GM12878 (cell line): ENCODE results near the gene SLCO2A1. TPM values are rescaled to one million over a fixed set of nuclear protein-coding genes. Genes with fewer than 3 reads are reported as not detected.

Experiments used
- ATAC-seq: fragments of 200-7000 bp; cut with Tn5 transposase; 3 replicates; pipeline ENCODE4 v1.9.1; 2020; ENCODE audit warnings: mild to moderate bottlenecking, moderate library complexity
- BruUV-seq: library from RNA; stranded (reverse); fragments of 400-500 nt; replicated peaks from 2 replicates; lab custom pipeline; 2021; lab: Mats Ljungman, UMichigan
- CTCF ChIA-PET: fragments of 300-600 bp; sonication (Branson Sonifier 250); formaldehyde crosslinking; extraction: SDS; loops from one replicate; lab custom pipeline; 2021; ENCODE audit warnings: inconsistent platforms; lab: Yijun Ruan, JAX
- POLR2A ChIA-PET: fragments of 350-600 bp; formaldehyde crosslinking; extraction: SDS; loops from one replicate; lab custom pipeline; 2021; ENCODE audit warnings: inconsistent platforms; lab: Charles Lee
- RAD21 ChIA-PET: fragments of 300-600 bp; sonication (Branson Sonifier 250); formaldehyde crosslinking; loops from one replicate; lab custom pipeline; 2023; ENCODE audit warnings: antibody characterized with exemption; ENCODE audit not compliant: unreplicated experiment; lab: Charles Lee
- SMC1A ChIA-PET: fragments of 300-600 bp; sonication (Branson Sonifier 250); formaldehyde crosslinking; loops from one replicate; lab custom pipeline; 2023; ENCODE audit not compliant: unreplicated experiment, uncharacterized antibody; lab: Charles Lee
- DNase-seq: peaks from one replicate; pipeline ENCODE4 v3.0.0-alpha.2; 2011; ENCODE audit warnings: low read depth, low spot score
- FAIRE-seq: peaks from 3 replicates; lab custom pipeline; 2011; peaks lifted over from hg19 to GRCh38; lab: Jason Lieb, UNC
- H2AFZ ChIP-seq: 2 replicates; pipeline ENCODE4 v1.6.0; 2011; ENCODE audit warnings: low read depth, low read length, control low read depth; ENCODE audit not compliant: control insufficient read depth
- H3K27ac ChIP-seq: 2 replicates; pipeline ENCODE4 v1.5.1; 2011; ENCODE audit warnings: control low read depth; ENCODE audit not compliant: control insufficient read depth, insufficient read depth
- H3K27me3 ChIP-seq, 2 experiments: replicated peaks in 1 of 2; 2 replicates each; pipeline versions ENCODE4 v1.6.0 to v1.6.1; 2011; ENCODE audit warnings: low read length in 1 of 2; ENCODE audit not compliant: control insufficient read depth in 2 of 2, insufficient read depth in 2 of 2
- H3K36me3 ChIP-seq, 2 experiments: 2 replicates each; pipeline ENCODE4 v1.5.1; 2011; ENCODE audit warnings: low read length in 1 of 2; ENCODE audit not compliant: control insufficient read depth in 2 of 2, insufficient read depth in 2 of 2
- H3K4me1 ChIP-seq: 2 replicates; pipeline ENCODE4 v1.6.1; 2011; ENCODE audit warnings: mild to moderate bottlenecking, low read length, moderate library complexity, mixed read lengths; ENCODE audit not compliant: control insufficient read depth, insufficient read depth
- H3K4me2 ChIP-seq: 2 replicates; pipeline ENCODE4 v1.6.0; 2011; ENCODE audit warnings: control low read depth; ENCODE audit not compliant: control insufficient read depth, insufficient read depth
- H3K4me3 ChIP-seq: fragments of 200-600 bp; sonication (generic); 2 replicates; pipeline ENCODE4 v1.5.1; 2016
- H3K79me2 ChIP-seq: 2 replicates; pipeline ENCODE4 v1.6.0; 2011; ENCODE audit warnings: low read length; ENCODE audit not compliant: control insufficient read depth, insufficient read depth
- H3K9ac ChIP-seq: 2 replicates; pipeline ENCODE4 v1.8.0; 2011; ENCODE audit warnings: low read length, control low read depth, mixed read lengths; ENCODE audit not compliant: control insufficient read depth, insufficient read depth
- H3K9me3 ChIP-seq: replicated peaks from 3 replicates; pipeline ENCODE4 v1.5.1; 2011; ENCODE audit warnings: mild to moderate bottlenecking, low read length; ENCODE audit not compliant: control insufficient read depth, insufficient read depth
- H4K20me1 ChIP-seq: 2 replicates; pipeline ENCODE4 v1.6.0; 2011; ENCODE audit not compliant: control insufficient read depth, insufficient read depth
- BCL11A ChIP-seq: IDR thresholded peaks from 2 replicates; pipeline ENCODE4 v1.6.1; 2011; ENCODE audit warnings: low read depth, low read length
- CHD1 ChIP-seq: IDR thresholded peaks from 2 replicates; pipeline ENCODE4 v1.6.1; 2012; ENCODE audit warnings: low read depth, low read length, improper control_type of control experiment
- EED ChIP-seq: sonication (generic); IDR thresholded peaks from 2 replicates; pipeline ENCODE4 v1.6.1; 2016; ENCODE audit warnings: antibody characterized with exemption, low read depth
- FOXM1 ChIP-seq: IDR thresholded peaks from 2 replicates; pipeline ENCODE4 v1.6.1; 2012; ENCODE audit warnings: low read depth, mild to moderate bottlenecking, inconsistent platforms, low read length, moderate library complexity
- HDGF ChIP-seq: fragments of 450-650 bp; IDR thresholded peaks from 2 replicates; pipeline ENCODE4 v1.6.1; 2016; ENCODE audit warnings: antibody characterized with exemption
- IRF3 ChIP-seq: fragments of 450-650 bp; IDR thresholded peaks from 2 replicates; pipeline ENCODE4 v1.6.1; 2014; ENCODE audit warnings: mild to moderate bottlenecking
- PBX3 ChIP-seq: IDR thresholded peaks from 2 replicates; pipeline ENCODE4 v1.6.1; 2011; ENCODE audit warnings: mild to moderate bottlenecking, low read depth, low read length, moderate library complexity; ENCODE audit not compliant: insufficient replicate concordance
- RAD21 ChIP-seq: IDR thresholded peaks from 2 replicates; pipeline ENCODE4 v1.6.1; 2011; ENCODE audit warnings: mild to moderate bottlenecking, low read depth, low read length, moderate library complexity; ENCODE audit not compliant: insufficient read depth
- RELA ChIP-seq: fragments of 450-650 bp; IDR thresholded peaks from 2 replicates; pipeline ENCODE4 v1.8.0; 2014; ENCODE audit warnings: borderline replicate concordance; ENCODE audit not compliant: partially characterized antibody
- RELB ChIP-seq: fragments of 450-650 bp; IDR thresholded peaks from 2 replicates; pipeline ENCODE4 v1.6.1; 2017; ENCODE audit warnings: low read depth, mild to moderate bottlenecking, moderate library complexity
- RFX5 ChIP-seq: IDR thresholded peaks from 2 replicates; pipeline ENCODE4 v1.6.1; 2011; ENCODE audit warnings: low read depth, low read length, improper control_type of control experiment
- ZBED1 ChIP-seq: IDR thresholded peaks from 2 replicates; pipeline ENCODE4 v1.6.1; 2016; ENCODE audit warnings: borderline replicate concordance
- WGBS: methylation state at CpG from one replicate; pipeline ENCODE4 v1.1.6; 2016; ENCODE audit warnings: low lambda C conversion rate; ENCODE audit not compliant: insufficient replicate concordance, insufficient coverage; ENCODE audit errors: missing lambda C conversion rate; 5-methylcytosine and 5-hydroxymethylcytosine counted together
- in situ Hi-C: fragments of 300-500 bp; cut with MboI; formaldehyde crosslinking; loops from 9 replicates; pipeline ENCODE4 v1.14.3; 2018; ENCODE audit warnings: mixed read lengths
- intact Hi-C: fragments of 100-400 bp; cut with micrococcal nuclease; formaldehyde crosslinking; loops from one replicate; pipeline ENCODE4 v1.14.2; 2022; ENCODE audit not compliant: unreplicated experiment
- polyA plus RNA-seq, 11 experiments: library from polyadenylated mRNA; depleted of rRNA in 4 of 11; unstranded in 6 of 11; stranded (reverse) in 5 of 11; fragments of >200 nt; fragmentation: Nextera tagmentation in 4 of 11; fragmentation: Illumina TruSeq in 1 of 11; extraction: Ambion mirVana in 4 of 11; extraction: Trizol in 1 of 11; gene quantifications; 1 replicate in 1 of 11; 2 replicates in 10 of 11; pipeline versions ENCODE4 v1.2.1 to v1.2.3, GENCODE V29; 2011 to 2016; ENCODE audit warnings: inconsistent platforms in 2 of 11, missing spikeins in 2 of 11, low read depth in 1 of 11
- total RNA-seq, 4 experiments: library from RNA; depleted of rRNA in 3 of 4; stranded (reverse); fragments of >200 nt in 3 of 4; fragmentation: Illumina TruSeq in 1 of 4; extraction: Trizol in 1 of 4; gene quantifications; 2 replicates each; pipeline versions ENCODE4 v1.2.1 to v1.2.3, GENCODE V29; 2013 to 2021

The SLCO2A1 gene
- total and polyA plus RNA-seq, 10 of the 15 experiments (the other 5 are each of a cell fraction or from before 2014, with no cell fraction given) = 0.05 TPM; not detected in 9

GRCh38 chr3:133884054-133884886 is 145.5 kb downstream of the SLCO2A1 start:
- BruUV-seq = no TSS peak
- Histone ChIP-seq H3K4me2 (no peak overlapping the region), H3K27ac (no peak overlapping the region), H3K9ac (no peak overlapping the region), H3K4me3 (no peak overlapping the region), H2AFZ (no peak overlapping the region), H3K79me2 (no peaks in the 10 kb centered on the region), H3K9me3 (peaks cover 1% of the 10 kb centered on the region; the same call in 1 of the 3 replicates), H3K27me3 (peaks cover 0 to 3% of the 10 kb centered on the region in 2 experiments; a peak in 2 of 4 replicates), H3K36me3 (no peaks in the 10 kb centered on the region), H3K4me1 (peaks cover 21% of the 10 kb centered on the region), H4K20me1 (no peaks in the 10 kb centered on the region)
- ChIA-PET POLR2A (no interaction called here), SMC1A (no interaction called here), RAD21 (no interaction called here), CTCF (no interaction called here)
- TF ChIP-seq BCL11A = no peak
- no peak for TF ChIP-seq RELA
- no peak for TF ChIP-seq RFX5
- TF ChIP-seq PBX3 = no peak
- in situ Hi-C loops = no loop called here
- ATAC-seq (no peak), FAIRE-seq (no peak), DNase-seq (no peak)
- intact Hi-C loops = no loop called here
- WGBS = 7% methylated on average over 6 of the region's 6 CpGs

- H3K79me2 ChIP-seq = no peaks in the 10 kb centered on the region
- H3K9ac ChIP-seq = no peak overlapping the region
- no peak overlapping the region for H2AFZ ChIP-seq
- H3K4me3 ChIP-seq = no peak overlapping the region
- ChIA-PET RAD21 (no interaction called here), POLR2A (no interaction called here), CTCF (no interaction called here), SMC1A (no interaction called here)
- no peak overlapping the region for H3K27ac ChIP-seq
- no peaks in the 10 kb centered on the region for H4K20me1 ChIP-seq
- FAIRE-seq (no peak), DNase-seq (no peak), ATAC-seq (no peak)
- no peak overlapping the region for H3K4me2 ChIP-seq
- peaks cover 0 to 3% of the 10 kb centered on the region in 2 experiments; a peak in 2 of 4 replicates for H3K27me3 ChIP-seq
- TF ChIP-seq EED (no peak), IRF3 (no peak), FOXM1 (no peak), ZBED1 (no peak), RELB (no peak), HDGF (no peak), CHD1 (no peak), RAD21 (no peak)
- in situ Hi-C loops (no loop called here), intact Hi-C loops (no loop called here)
- peaks cover 21% of the 10 kb centered on the region for H3K4me1 ChIP-seq
- H3K36me3 ChIP-seq = no peaks in the 10 kb centered on the region
- BruUV-seq = no TSS peak
- peaks cover 1% of the 10 kb centered on the region; the same call in 1 of the 3 replicates for H3K9me3 ChIP-seq
Observed at GRCh38 chr3:133883641-133884040, 146.1 kb downstream of the SLCO2A1 start.
